HepG2 (cell line): ENCODE data around the gene CDK17. TPM values are rescaled to one million over a fixed set of nuclear protein-coding genes. Genes with fewer than 3 reads are reported as not detected.

Source experiments
- ATAC-seq: fragments of 200-7000 bp; cut with Tn5 transposase; 3 replicates; pipeline ENCODE4 v1.9.1; 2020; ENCODE audit warnings: mild to moderate bottlenecking, moderate library complexity
- BruUV-seq: library from RNA; stranded (reverse); fragments of 400-500 nt; replicated peaks from 2 replicates; lab custom pipeline; 2021; lab: Mats Ljungman, UMichigan
- CTCF ChIA-PET: fragments of 300-600 bp; formaldehyde crosslinking; extraction: SDS; loops from one replicate; lab custom pipeline; 2021; ENCODE audit warnings: low total read pairs, inconsistent platforms, low intra/inter-chr PET ratio; lab: Yijun Ruan, JAX
- POLR2A ChIA-PET: fragments of 350-600 bp; sonication (Branson Sonifier 250); formaldehyde crosslinking; loops from one replicate; lab custom pipeline; 2020; ENCODE audit warnings: antibody characterized with exemption, inconsistent platforms; lab: Yijun Ruan, JAX
- DNase-seq: peaks from one replicate; pipeline ENCODE4 v3.0.0-alpha.2; 2015; ENCODE audit warnings: low spot score
- FAIRE-seq: peaks from 3 replicates; lab custom pipeline; 2011; peaks lifted over from hg19 to GRCh38; lab: Jason Lieb, UNC
- H2AFZ ChIP-seq: one replicate; pipeline ENCODE4 v1.6.1; 2011; ENCODE audit warnings: low read length, inconsistent platforms
- H3K27ac ChIP-seq: fragments of 300-600 bp; 3 replicates; pipeline ENCODE4 v1.8.0; 2011; ENCODE audit warnings: mixed run types, mild to moderate bottlenecking, mixed read lengths, low read length, inconsistent platforms; ENCODE audit not compliant: insufficient read depth; ENCODE audit errors: extremely low read length
- H3K27me3 ChIP-seq, 2 experiments: fragments of 200-600 bp in 1 of 2; 2 replicates in 1 of 2; 3 replicates in 1 of 2; pipeline versions ENCODE4 v1.6.0 to v1.8.0; 2011; ENCODE audit warnings: low read length in 2 of 2, mild to moderate bottlenecking in 2 of 2, moderate library complexity in 2 of 2, inconsistent platforms in 1 of 2; ENCODE audit not compliant: insufficient read depth in 2 of 2, control insufficient read depth in 1 of 2
- H3K36me3 ChIP-seq, 2 experiments: fragments of 200-600 bp in 1 of 2; replicated peaks in 1 of 2; 2 replicates in 1 of 2; 3 replicates in 1 of 2; pipeline versions ENCODE4 v1.5.1 to v1.8.0; 2011; ENCODE audit warnings: low read length in 2 of 2, inconsistent platforms in 1 of 2; ENCODE audit not compliant: insufficient read depth in 2 of 2, control insufficient read depth in 1 of 2
- H3K4me1 ChIP-seq: 2 replicates; pipeline ENCODE4 v1.5.1; 2012; ENCODE audit warnings: low read length, inconsistent platforms; ENCODE audit not compliant: insufficient read depth
- H3K4me2 ChIP-seq: 2 replicates; pipeline ENCODE4 v1.6.0; 2011; ENCODE audit warnings: low read depth, low read length, inconsistent platforms
- H3K4me3 ChIP-seq, 3 experiments: fragments of 200-600 bp in 1 of 3; sonication (generic), shearing (Covaris generic) in 1 of 3; replicated peaks in 1 of 3; 2 replicates each; pipeline ENCODE4 v1.5.1; 2011 to 2016; ENCODE audit warnings: low read length in 3 of 3, inconsistent platforms in 2 of 3, low read depth in 2 of 3, mild to moderate bottlenecking in 2 of 3, control low read depth in 1 of 3, mixed read lengths in 1 of 3; ENCODE audit not compliant: insufficient read depth in 1 of 3
- H3K79me2 ChIP-seq: one replicate; pipeline ENCODE4 v1.6.1; 2011; ENCODE audit warnings: low read length, inconsistent platforms; ENCODE audit not compliant: insufficient read depth
- H3K9ac ChIP-seq: 2 replicates; pipeline ENCODE4 v1.6.0; 2011; ENCODE audit warnings: mild to moderate bottlenecking, low read depth, low read length, inconsistent platforms; ENCODE audit not compliant: insufficient read depth
- H3K9me3 ChIP-seq: 2 replicates; pipeline ENCODE4 v1.5.1; 2012; ENCODE audit warnings: mild to moderate bottlenecking, low read length
- H4K20me1 ChIP-seq: 2 replicates; pipeline ENCODE4 v1.6.0; 2011; ENCODE audit warnings: inconsistent platforms, mild to moderate bottlenecking, low read length, moderate library complexity; ENCODE audit not compliant: insufficient read depth
- ARNT2 ChIP-seq: sonication (generic); formaldehyde crosslinking; IDR thresholded peaks from 2 replicates; pipeline ENCODE4 v1.8.0; 2022; ENCODE audit warnings: mild to moderate bottlenecking, low read depth, missing genetic modification reagents, moderate library complexity
- BCL3 ChIP-seq: sonication (generic); formaldehyde crosslinking; IDR thresholded peaks from 2 replicates; pipeline ENCODE4 v1.5.1; 2020; ENCODE audit warnings: mild to moderate bottlenecking, missing genetic modification reagents, moderate library complexity
- CAMTA2 ChIP-seq: sonication (generic); formaldehyde crosslinking; IDR thresholded peaks from 2 replicates; pipeline ENCODE4 v1.4.0; 2020; ENCODE audit warnings: mild to moderate bottlenecking, missing genetic modification reagents, borderline replicate concordance
- CC2D1A ChIP-seq: sonication (generic); formaldehyde crosslinking; IDR thresholded peaks from 2 replicates; pipeline ENCODE4 v1.8.1; 2023; ENCODE audit warnings: mild to moderate bottlenecking, missing genetic modification reagents
- CENPT ChIP-seq: sonication (generic); formaldehyde crosslinking; IDR thresholded peaks from 2 replicates; pipeline ENCODE4 v1.8.0; 2022; ENCODE audit warnings: low read depth, mild to moderate bottlenecking, moderate library complexity, missing genetic modification reagents
- HNF1A ChIP-seq, 2 experiments: sonication (generic) in 1 of 2; formaldehyde crosslinking in 1 of 2; IDR thresholded peaks; 2 replicates each; pipeline versions ENCODE4 v1.4.0 to v1.6.1; 2016 to 2020; ENCODE audit warnings: borderline replicate concordance in 1 of 2, low read depth in 1 of 2, mild to moderate bottlenecking in 1 of 2, missing genetic modification reagents in 1 of 2
- SP5 ChIP-seq: IDR thresholded peaks from 2 replicates; pipeline ENCODE4 v1.6.1; 2016; ENCODE audit warnings: low read depth, borderline replicate concordance
- TGIF2 ChIP-seq: IDR thresholded peaks from 2 replicates; pipeline ENCODE4 v1.6.1; 2016; ENCODE audit warnings: control low read depth, missing compliant biosample characterization
- XRCC5 ChIP-seq: fragments of 200-400 bp; formaldehyde crosslinking; optimal IDR thresholded peaks from 2 replicates; pipeline ENCODE3; 2017; ENCODE audit warnings: mild to moderate bottlenecking, low read length
- ZBTB10 ChIP-seq: sonication (generic); formaldehyde crosslinking; IDR thresholded peaks from 2 replicates; pipeline ENCODE4 v1.4.0; 2020; ENCODE audit warnings: missing genetic modification reagents, borderline replicate concordance
- ZBTB7B ChIP-seq: sonication (generic); formaldehyde crosslinking; IDR thresholded peaks from 2 replicates; pipeline ENCODE4 v1.4.0; 2020; ENCODE audit warnings: missing genetic modification reagents
- ZNF468 ChIP-seq: sonication (generic); formaldehyde crosslinking; IDR thresholded peaks from 2 replicates; pipeline ENCODE4 v1.8.0; 2022; ENCODE audit warnings: mild to moderate bottlenecking, moderate library complexity, missing genetic modification reagents
- ZNF562 ChIP-seq: sonication (generic); formaldehyde crosslinking; IDR thresholded peaks from 2 replicates; pipeline ENCODE4 v1.8.0; 2022; ENCODE audit warnings: missing genetic modification reagents, borderline replicate concordance
- ZNF576 ChIP-seq: sonication (generic); formaldehyde crosslinking; IDR thresholded peaks from 2 replicates; pipeline ENCODE4 v1.4.0; 2020; ENCODE audit warnings: mild to moderate bottlenecking, missing genetic modification reagents
- ZSCAN22 ChIP-seq: sonication (generic); formaldehyde crosslinking; IDR thresholded peaks from 2 replicates; pipeline ENCODE4 v1.4.0; 2020; ENCODE audit warnings: mild to moderate bottlenecking, missing genetic modification reagents
- WGBS: methylation state at CpG from one replicate; pipeline ENCODE4 v1.1.6; 2017; ENCODE audit warnings: low lambda C conversion rate; 5-methylcytosine and 5-hydroxymethylcytosine counted together
- in situ Hi-C: cut with HindIII; loops from 2 replicates; pipeline ENCODE4 v1.10.0; 2017; ENCODE audit warnings: low pct_unique_long_range_greater_than_20kb; ENCODE audit not compliant: extremely low pct_ligation_motif_present
- intact Hi-C: fragments of 100-400 bp; cut with micrococcal nuclease; formaldehyde crosslinking; loops from one replicate; pipeline ENCODE4 v1.10.0; 2022; ENCODE audit not compliant: unreplicated experiment
- polyA plus RNA-seq, 8 experiments: library from polyadenylated mRNA; depleted of rRNA in 3 of 8; stranded (reverse) in 7 of 8; unstranded in 1 of 8; fragments of >200 nt; fragmentation: Illumina TruSeq in 4 of 8; extraction: Trizol in 4 of 8; gene quantifications; 2 replicates each; pipeline versions ENCODE4 v1.2.1 to v1.2.3, GENCODE V29; 2011 to 2016; ENCODE audit warnings: low read depth in 4 of 8, missing spikeins in 1 of 8, mixed read lengths in 1 of 8; ENCODE audit not compliant: insufficient read depth in 1 of 8
- total RNA-seq, 5 experiments: library from RNA; depleted of rRNA; stranded (reverse); fragments of >200 nt; fragmentation: Illumina TruSeq; extraction: Trizol; gene quantifications; 2 replicates each; pipeline ENCODE4 v1.2.3, GENCODE V29; 2016; ENCODE audit warnings: low read depth in 1 of 5

The CDK17 gene
- total and polyA plus RNA-seq, 2 of the 13 experiments (the other 11 are each of a cell fraction or from before 2014, with no cell fraction given): 9.9 to 22.3 TPM

- intact Hi-C loops: no loop called here
- Histone ChIP-seq H3K27me3 (no peaks in the 10 kb centered on the region), H4K20me1 (no peaks in the 10 kb centered on the region), H3K4me3 (no peak overlapping the region), H3K9ac (no peak overlapping the region), H3K9me3 (no peaks in the 10 kb centered on the region), H3K4me1 (no peaks in the 10 kb centered on the region), H2AFZ (no peak overlapping the region), H3K36me3 (peaks cover 0 to 7% of the 10 kb centered on the region in 2 experiments; a peak in 2 of 5 replicates), H3K27ac (no peak overlapping the region), H3K79me2 (no peaks in the 10 kb centered on the region), H3K4me2 (no peak overlapping the region)
- DNase-seq (no peak), ATAC-seq (no peak), FAIRE-seq (no peak)
- no TSS peak for BruUV-seq
- WGBS: 95% methylated on average over 3 of the region's 3 CpGs
- ChIA-PET CTCF (no interaction called here), POLR2A (no interaction called here)
- in situ Hi-C loops: no loop called here
- TF ChIP-seq ZNF562: no peak
- no peak for TF ChIP-seq ZSCAN22 (CRISPR knock-in tag)
- no peak for TF ChIP-seq ZBTB7B
- no peak for TF ChIP-seq TGIF2 (CRISPR knock-in tag)
- TF ChIP-seq ZNF468 (CRISPR knock-in tag): no peak
- no peak for TF ChIP-seq XRCC5
- no peak for TF ChIP-seq ZNF576 (CRISPR knock-in tag)
- TF ChIP-seq ZBTB10 (CRISPR knock-in tag): no peak
- TF ChIP-seq CAMTA2 (CRISPR knock-in tag): no peak
- no peak for TF ChIP-seq CENPT (CRISPR knock-in tag)
- no peak for TF ChIP-seq BCL3 (CRISPR knock-in tag)
- no peak for TF ChIP-seq SP5 (CRISPR knock-in tag)
- no peak for TF ChIP-seq ARNT2
- no peak for TF ChIP-seq HNF1A (IDR thresholded peaks at IDR 0.05; ENCODE audit: low read depth)
- TF ChIP-seq HNF1A (CRISPR knock-in tag; IDR thresholded peaks at IDR 0.05; ENCODE audit: borderline replicate concordance): no peak
- no peak for TF ChIP-seq CC2D1A (CRISPR knock-in tag)
These were observed 105.4 kb downstream of the CDK17 start for GRCh38 chr12:96294831-96295230.
